GM12874 (cell line): ENCODE measurements around the gene KLHL29.

Source experiments
- CTCF ChIP-seq: IDR thresholded peaks from 2 replicates; pipeline ENCODE4 v1.5.1; 2011; ENCODE audit warnings: low read depth, mild to moderate bottlenecking, control low read depth, low read length, moderate library complexity; ENCODE audit not compliant: insufficient read depth

Gene KLHL29

GRCh38 chr2:23350041-23350791, 34.8 kb upstream of the KLHL29 start:
- TF ChIP-seq CTCF: no peak

DNA sequence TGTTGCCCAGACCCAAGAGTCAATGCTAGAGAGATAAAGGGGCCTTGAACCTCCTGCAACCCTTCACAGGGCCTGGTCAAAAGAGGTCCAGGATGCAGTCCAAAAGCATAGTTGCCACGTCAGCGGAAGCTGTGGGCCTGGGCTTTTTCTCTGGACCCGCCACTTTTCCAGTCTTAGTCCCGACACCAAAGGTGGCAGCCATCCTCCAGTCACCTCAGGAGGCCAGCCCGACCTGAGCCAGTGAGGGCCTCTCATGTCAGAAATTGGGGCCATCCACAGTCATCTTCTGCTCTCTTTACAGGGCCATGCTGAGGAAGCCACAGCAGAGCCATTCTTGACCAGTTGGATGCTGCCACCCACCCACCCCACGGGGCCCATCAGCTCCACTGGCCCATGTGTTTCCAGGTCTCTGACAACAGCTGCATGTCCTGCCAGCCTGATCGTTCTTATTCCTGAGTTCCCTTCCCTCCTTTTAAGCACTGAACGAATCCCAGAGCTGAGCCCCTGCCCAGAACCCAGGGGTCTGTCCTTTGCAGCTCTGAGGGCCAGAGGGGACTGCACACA, 34.1 kb upstream of the KLHL29 start:
- no peak for TF ChIP-seq CTCF

GRCh38 chr2:23351388-23352141, 33.4 kb upstream of the KLHL29 start:
- peak; percentile 93 for TF ChIP-seq CTCF

- no peak for TF ChIP-seq CTCF
Observed at GRCh38 chr2:23354554-23354953, 30.4 kb upstream of the KLHL29 start.

- TF ChIP-seq CTCF: no peak
Observed at GRCh38 chr2:23355001-23355400, 30.0 kb upstream of the KLHL29 start.

GRCh38 chr2:23356711-23357110, 28.3 kb upstream of the KLHL29 start:
- TF ChIP-seq CTCF: no peak

- no peak for TF ChIP-seq CTCF
Observed at GRCh38 chr2:23359631-23360567, 25.1 kb upstream of the KLHL29 start.
